Astrocyte of the cerebellum (primary cell): ENCODE measurements around the gene LRSAM1.

ENCODE experiments used
- DNase-seq: peaks from one replicate; pipeline ENCODE4 v3.0.0-alpha.2; 2011; ENCODE audit warnings: low read depth
- H3K4me3 ChIP-seq: 2 replicates; pipeline ENCODE4 v1.5.1; 2011; ENCODE audit warnings: mild to moderate bottlenecking, low read depth, low read length, moderate library complexity
- in situ Hi-C: cut with HindIII; loops from 2 replicates; pipeline ENCODE4 v1.10.0; 2017; ENCODE audit warnings: low sequenced_read_pairs
- TF ChIP-seq, protein P1 (sequence below): IDR thresholded peaks from 2 replicates; pipeline ENCODE4 v1.5.1; 2012; ENCODE audit warnings: low read length, low read depth, moderate library complexity, mild to moderate bottlenecking; ENCODE audit errors: missing control alignments

Gene LRSAM1

DNA sequence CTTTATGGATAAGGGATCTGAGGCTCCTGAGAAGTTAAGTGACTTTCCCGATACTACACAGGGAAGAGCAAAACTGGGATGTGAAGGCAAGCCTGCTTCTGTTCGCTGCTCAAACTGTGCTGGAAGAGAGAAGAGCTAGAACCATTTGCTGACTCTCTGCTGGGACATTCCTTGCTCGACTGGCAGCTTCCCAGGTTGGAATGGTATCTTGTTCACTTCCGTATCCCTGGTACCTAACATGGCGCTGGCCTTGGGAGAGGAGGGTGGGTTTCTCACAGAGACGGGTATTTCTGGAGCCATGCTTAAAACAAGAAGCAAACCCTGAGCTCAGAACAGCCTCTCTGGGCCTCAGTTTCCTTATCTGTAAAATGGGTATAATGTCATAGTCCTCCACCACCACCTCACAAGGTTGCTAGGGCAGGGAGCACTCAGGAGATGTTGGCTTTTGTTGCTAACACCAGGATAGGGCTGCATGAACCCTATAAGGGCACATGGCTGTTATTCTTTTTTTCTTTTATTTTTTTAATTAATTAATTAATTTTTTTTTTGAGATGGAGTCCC is 92.7 kb downstream of the LRSAM1 start:
- no peak for DNase-seq
- TF ChIP-seq, protein P1, sequence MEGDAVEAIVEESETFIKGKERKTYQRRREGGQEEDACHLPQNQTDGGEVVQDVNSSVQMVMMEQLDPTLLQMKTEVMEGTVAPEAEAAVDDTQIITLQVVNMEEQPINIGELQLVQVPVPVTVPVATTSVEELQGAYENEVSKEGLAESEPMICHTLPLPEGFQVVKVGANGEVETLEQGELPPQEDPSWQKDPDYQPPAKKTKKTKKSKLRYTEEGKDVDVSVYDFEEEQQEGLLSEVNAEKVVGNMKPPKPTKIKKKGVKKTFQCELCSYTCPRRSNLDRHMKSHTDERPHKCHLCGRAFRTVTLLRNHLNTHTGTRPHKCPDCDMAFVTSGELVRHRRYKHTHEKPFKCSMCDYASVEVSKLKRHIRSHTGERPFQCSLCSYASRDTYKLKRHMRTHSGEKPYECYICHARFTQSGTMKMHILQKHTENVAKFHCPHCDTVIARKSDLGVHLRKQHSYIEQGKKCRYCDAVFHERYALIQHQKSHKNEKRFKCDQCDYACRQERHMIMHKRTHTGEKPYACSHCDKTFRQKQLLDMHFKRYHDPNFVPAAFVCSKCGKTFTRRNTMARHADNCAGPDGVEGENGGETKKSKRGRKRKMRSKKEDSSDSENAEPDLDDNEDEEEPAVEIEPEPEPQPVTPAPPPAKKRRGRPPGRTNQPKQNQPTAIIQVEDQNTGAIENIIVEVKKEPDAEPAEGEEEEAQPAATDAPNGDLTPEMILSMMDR, result no peak

GRCh38 chr9:127545196-127546124 is 94.2 kb downstream of the LRSAM1 start:
- peak; percentile 63 for DNase-seq
- H3K4me3 ChIP-seq, result no peak overlapping the region

More for the DNA sequence above, 92.7 kb downstream of the LRSAM1 start:
- in situ Hi-C loops, result no loop called here
- no peak overlapping the region for H3K4me3 ChIP-seq

GRCh38 chr9:127546125-127546832 is 95.0 kb downstream of the LRSAM1 start:
- in situ Hi-C loops, result no loop called here
- DNase-seq, result no peak
- TF ChIP-seq, protein P1, result no peak
- no peak overlapping the region for H3K4me3 ChIP-seq

More at GRCh38 chr9:127545196-127546124, 94.2 kb downstream of the LRSAM1 start:
- TF ChIP-seq, protein P1, result no peak
- in situ Hi-C loops, result no loop called here

- TF ChIP-seq, protein P1, result no peak
- no peak for DNase-seq
- in situ Hi-C loops, result no loop called here
- H3K4me3 ChIP-seq, result no peak overlapping the region
These were observed 97.1 kb downstream of the LRSAM1 start for GRCh38 chr9:127548352-127548881.

DNA sequence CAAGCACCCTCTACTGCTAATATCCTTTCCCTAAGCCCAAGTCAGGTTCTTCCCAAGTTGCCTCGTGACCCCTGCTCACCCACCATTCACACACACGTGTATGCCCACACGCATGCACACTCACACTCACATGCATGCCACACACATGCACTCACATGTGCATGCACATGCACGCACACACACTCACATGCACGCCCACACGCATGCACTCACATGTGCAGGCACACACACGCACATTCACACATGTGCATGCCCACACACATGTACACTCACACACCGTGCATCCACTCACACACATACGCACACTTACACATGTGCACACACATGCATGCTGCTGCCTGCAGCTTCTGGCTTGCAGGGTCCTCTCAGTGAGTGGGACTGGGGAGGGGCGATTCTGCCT is 97.9 kb downstream of the LRSAM1 start:
- no peak for DNase-seq
- H3K4me3 ChIP-seq, result no peak overlapping the region
- TF ChIP-seq, protein P1, result no peak
- in situ Hi-C loops, result no loop called here

DNA sequence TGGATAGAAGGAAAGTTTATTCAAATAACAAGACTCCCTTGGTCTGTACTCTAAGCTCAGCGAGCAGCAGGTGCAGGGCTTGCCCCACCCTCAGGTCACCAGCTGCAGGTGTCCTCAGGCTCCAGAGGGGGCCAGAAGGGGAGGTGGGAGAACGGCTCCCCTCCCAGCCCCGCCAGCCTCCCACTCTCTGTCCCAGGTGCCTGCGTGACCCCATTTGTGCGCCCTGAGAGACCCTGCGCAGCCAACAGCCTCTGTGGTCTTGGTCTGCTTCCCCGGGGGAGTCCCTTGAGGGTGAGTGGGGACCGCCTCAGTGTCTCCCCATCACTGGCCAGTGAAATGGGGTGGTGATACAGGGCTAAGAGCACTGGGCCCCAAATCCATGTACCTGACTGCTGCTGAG is 98.4 kb downstream of the LRSAM1 start:
- no peak overlapping the region for H3K4me3 ChIP-seq

More for the DNA sequence above, 98.4 kb downstream of the LRSAM1 start:
- in situ Hi-C loops, result no loop called here
- TF ChIP-seq, protein P1, result no peak
- DNase-seq, result no peak
